NCI-H748 treated with DMSO at 0.1 percent for 48 hours (cell line): Measurements from ENCODE around the gene ZNF697.

Experiments used
- DNase-seq: peaks from one replicate; lab custom pipeline; 2025; lab: John Stamatoyannopoulos, UW

Gene ZNF697

DNA sequence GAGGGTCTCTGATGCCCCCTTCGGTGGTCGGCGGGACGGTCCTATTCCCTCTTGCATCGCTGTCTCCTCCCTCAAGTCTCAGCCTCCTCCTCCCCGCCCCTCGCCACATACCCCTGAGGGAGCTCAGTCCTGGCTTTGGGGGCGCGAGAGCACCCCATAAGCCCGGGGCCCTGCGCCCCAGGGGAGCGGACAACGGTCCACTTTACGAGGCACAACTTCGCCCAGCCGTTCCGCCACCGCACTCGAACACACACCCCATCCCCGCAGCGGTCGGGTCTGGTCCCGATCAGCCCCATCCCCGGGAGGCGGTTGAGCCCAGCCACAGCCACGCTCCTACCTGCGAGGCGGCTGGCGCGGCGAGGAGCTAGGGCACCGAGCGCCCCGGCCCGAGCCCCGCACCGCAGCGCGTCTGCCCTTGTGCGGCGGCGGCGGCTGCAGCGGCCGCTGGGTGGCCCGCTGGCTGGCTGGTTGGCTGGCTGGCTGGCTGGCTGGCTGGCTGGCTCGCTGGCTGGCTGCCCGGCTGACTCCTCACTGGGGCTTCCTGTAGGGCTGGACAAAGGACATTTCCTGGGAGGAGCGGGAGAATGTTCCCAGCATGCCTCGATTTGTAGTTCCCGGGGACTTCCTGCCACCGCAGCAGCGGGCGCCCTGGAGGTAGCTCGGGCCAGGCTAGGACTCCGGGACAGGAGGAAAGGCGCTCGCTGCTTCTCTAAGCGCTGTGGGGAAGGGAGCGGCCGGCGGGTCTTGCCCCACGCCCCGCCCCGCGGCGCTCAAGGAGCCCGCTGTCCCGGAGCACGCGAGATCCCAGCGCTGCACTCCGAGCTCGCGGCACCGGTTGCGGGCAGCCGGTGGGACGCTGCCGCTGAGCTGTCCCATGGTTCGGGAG lies at the start of gene ZNF697:
TSS of gene ZNF697 (minus strand) at position 533 of the 886 bp plus-strand sequence. CDS start 22,166 bp downstream, outside the sequence.
- DNase-seq: peak; percentile 83

DNA sequence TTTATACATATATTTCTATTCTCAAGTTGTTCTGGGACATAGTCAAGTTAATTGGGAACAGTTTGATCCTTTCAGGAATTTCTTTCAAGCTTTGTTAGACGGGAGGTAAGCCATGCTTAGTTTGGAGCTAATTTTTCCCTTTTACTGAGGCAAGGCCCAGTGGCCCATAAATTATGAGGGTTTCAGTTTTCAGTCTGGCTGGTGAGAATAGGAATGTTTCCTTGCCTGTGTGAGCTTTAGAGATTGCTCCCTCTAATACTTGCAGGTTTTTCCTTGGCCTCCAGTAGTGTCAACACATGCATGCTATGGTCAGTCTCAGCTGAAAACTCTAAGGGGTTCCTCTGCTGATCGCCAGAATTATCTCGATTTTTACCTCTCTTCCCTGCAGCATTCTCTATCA lies 49.5 kb upstream of the ZNF697 start:
- DNase-seq: no peak

DNA sequence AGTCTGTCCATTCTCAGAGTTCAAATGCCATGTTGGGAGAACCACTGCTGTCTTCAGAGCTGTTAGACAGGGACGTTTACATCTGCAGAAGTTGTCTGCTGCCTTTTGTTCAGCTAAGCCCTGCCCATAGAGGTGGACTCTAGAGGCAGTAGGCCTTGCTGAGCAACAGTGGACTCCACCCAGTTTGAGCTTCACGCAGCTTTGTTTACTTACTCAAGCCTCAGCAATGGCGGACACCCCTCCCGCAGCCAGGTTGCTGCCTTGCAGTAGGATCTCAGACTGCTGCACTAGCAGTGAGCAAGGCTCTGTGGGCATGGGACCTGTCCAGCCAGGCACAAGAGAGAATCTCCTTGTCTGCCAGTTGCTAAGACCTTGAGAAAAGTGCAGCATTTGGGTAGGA lies 48.8 kb upstream of the ZNF697 start:
- DNase-seq: peak; percentile 13

DNA sequence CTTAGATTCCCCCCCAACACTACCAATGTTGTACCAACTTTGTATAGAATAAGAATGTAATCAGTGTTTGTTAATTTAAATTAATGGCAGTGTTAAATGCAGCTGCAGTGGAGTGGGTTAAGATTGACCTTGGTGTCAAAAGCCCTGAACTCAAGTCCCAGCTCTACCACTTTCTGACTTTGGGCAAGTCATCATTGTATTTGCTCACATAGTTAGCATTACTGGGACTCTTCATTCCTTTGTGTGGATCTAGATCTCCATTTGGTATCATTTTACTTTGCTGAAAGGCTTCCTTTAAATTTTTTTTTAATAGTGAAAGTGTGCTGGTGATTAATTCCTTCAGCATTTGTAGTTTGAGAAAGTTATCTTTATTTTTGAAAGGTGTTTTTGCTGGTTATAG lies 41.4 kb upstream of the ZNF697 start:
- no peak for DNase-seq

DNA sequence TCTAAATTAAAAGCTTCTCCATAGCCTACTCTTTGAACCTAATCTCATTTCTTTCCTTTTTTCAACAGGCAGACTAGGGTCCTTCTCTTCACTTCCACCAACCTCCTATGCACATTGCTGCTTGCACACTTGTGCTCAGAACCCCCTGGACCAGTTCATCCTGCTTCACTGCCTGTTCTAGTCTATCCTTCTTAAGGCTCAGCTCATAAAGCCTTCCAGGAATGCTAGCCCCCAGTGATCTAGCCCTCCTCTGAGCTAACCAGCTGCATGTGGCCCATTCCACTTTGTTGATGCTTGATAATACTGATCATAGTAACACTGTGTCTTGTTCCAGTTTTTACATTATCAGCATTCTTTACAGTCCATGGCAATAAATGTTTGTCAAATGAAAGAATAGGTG lies 40.7 kb upstream of the ZNF697 start:
- DNase-seq: no peak

DNA sequence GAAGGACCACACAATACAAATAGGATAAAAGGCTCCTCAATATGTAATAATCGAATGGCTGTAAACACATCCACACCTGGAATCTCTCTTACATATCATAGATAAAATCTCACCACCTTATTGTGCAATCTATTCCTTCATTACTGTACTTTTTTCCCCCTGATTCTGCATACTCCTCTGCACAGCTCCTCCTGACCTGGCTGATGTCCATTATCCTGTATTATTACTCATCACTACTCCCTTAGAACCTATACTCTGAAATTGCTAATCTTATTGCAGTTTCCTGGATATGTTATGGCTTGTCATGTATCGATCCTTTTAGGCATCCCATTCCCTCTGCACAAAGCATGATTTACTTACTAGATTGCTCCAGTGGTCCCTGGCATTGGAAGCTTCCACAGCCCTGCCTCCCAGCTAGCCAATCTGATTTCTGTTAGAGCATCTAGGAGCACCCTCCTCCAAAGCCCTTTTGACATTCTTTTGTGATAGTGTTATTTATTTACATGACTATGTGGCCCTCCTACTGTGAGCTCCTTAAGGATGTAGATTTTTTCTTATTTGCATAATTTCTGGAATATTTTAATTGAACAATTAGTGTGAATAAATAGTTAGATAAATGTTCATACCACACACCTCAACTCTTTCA lies 39.5 kb upstream of the ZNF697 start:
- DNase-seq: no peak

DNA sequence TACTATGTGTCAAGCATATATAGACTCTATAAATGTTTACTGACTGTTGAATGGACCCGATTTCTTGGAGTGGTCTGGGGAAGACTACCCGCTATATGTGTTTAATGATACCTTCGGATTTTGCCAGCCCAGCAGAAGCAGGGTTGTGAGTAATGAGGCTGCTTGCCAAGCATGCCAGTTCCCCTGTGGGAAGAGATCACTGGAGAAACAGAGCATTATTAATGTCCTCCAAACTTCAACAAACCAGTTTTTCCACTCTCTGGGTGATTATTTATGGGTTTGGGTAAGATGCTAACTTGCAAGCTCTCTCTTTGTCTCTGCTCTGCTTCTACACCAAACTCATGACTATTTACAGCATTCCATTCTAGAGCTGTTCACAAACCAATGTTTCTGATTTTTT lies 38.6 kb upstream of the ZNF697 start:
- peak; percentile 54 for DNase-seq

DNA sequence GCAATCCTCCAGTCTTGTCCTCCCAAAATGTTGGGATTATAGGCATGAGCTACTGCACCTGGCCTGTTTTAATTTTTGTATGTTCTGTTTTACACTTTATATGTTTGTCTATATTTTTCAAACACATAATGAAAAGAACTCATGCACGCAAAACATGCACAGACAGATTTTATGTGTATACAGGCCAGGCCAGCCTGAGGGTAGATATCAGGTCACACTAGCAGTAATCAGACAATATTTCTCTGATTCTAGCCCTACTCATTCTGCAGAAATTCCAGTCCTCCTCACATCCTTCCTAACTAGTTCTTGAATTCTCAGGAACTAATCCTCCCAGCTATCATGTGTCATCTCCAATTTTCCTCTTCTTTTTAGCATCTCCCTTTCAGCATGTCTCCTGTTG lies 35.8 kb upstream of the ZNF697 start:
- no peak for DNase-seq

DNA sequence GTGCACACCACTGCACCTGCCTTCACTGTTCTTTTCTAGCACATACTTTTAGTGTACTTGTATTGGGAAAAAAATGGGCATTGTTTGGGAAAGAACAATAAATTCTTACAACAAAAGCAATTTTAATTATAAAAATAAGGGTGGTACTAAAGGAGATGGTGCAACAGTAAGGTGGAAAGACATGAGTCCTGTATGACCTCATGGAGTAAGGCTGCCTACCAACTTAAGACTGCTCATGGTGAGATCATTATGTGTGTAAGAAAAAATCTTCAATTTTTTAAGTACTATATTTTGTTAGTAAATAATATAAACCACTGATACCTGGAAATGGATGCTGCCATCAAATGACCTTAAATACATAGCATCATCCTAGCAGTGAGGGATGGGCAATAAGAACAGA lies 34.1 kb upstream of the ZNF697 start:
- no peak for DNase-seq

DNA sequence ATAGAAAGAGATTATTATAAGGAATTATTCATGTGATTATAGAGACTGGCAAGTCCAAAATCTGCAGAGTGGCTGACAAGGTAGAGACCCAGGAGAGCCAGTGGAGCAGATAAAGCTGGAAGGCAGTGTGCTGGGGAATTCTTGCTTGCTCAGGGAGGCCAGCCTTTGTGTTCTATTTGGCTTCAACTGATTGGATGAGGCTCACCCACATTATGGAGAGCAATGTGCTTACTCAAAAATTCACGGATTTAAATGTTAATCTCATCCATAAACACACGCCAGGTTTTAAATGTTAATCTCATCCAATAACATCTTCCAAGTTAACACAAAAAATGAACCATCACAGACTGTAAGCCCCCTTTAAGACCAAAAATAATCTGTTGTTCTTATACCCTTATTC lies 33.5 kb upstream of the ZNF697 start:
- DNase-seq: no peak

DNA sequence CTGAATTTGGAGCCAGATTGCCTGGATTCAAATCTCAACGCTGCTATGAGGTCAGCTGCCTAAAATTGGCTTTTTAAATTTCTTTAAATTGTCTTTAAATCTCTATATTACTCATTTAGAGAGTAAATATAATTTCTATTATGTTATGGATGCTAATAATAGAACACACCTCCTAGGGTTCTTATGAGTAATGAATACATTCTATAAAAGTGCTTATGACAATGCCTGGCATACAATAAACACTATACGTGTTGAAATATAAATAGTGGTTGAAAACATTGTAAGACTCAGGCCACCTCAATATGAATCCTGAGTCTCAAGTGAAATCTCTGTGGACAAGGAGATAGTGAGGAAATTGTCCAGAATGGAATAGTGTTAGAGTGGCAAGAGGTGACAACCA lies 32.7 kb upstream of the ZNF697 start:
- no peak for DNase-seq

DNA sequence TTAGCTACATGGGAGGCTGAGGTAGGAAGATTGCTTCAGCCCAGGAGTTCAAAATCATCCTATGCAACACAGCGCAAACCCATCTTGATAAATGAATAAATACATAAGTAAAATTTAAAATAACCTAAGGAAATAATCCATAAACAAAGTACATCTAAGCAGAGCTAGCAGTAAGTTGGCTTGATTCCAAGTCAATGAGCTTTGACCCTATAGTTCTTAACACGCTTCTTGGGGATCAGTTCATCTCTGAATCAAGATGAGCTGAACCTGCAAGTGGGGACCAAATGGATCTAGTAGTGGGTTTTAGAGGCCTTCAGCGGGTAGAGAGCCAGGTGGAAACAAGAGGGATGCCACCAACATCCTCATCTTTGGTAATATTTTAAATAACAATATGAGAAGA lies 32.1 kb upstream of the ZNF697 start:
- no peak for DNase-seq

DNA sequence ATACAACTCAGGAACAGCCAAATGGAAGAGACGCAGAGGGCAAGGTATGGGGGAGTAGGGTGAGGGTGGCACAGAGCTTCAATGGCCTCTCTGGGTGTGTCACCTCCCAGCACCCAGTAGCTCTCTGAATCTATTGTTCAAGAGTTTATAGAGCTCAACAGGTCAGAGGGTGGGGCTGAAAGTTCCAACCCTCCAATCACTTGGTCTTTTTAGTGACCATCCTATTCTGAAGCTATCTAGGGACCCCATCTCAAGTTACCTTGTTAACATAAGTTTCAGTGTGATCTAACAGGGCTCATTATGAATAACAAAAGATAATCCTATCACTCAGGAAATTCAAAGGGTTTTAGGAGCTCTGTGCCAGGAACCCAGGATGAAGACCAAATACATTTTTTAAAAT lies 31.2 kb upstream of the ZNF697 start:
- peak; percentile 10 for DNase-seq

DNA sequence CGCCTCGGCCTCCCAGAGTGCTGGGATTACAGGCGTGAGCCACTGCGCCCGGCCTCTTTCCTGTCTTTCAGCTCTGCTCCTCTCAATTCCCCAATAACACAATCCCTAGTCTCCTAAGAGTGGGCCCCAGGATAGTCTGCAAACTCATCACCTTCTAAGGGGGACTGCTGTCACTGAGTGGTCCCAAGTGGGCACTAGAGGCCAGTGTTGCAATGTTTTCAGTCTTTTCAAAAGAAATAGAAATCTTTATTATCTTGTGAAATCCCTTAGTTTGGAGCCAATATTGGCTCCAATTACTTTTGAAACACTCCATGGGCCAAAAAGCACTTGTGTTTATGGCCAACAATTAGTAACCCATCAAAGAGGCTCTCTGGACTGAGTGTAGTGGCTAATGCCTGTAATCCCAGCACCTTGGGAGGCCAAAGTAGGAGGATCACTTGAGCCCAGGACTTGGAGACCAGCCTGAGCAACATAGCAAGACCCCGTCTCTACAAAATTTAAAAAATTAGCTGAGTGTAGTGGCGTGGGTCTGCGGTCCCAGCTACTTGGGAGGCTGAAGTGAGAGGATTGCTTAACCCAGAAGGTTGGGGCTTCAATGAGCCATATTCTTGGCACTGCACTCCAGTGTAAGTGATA lies 28.6 kb upstream of the ZNF697 start:
- no peak for DNase-seq

DNA sequence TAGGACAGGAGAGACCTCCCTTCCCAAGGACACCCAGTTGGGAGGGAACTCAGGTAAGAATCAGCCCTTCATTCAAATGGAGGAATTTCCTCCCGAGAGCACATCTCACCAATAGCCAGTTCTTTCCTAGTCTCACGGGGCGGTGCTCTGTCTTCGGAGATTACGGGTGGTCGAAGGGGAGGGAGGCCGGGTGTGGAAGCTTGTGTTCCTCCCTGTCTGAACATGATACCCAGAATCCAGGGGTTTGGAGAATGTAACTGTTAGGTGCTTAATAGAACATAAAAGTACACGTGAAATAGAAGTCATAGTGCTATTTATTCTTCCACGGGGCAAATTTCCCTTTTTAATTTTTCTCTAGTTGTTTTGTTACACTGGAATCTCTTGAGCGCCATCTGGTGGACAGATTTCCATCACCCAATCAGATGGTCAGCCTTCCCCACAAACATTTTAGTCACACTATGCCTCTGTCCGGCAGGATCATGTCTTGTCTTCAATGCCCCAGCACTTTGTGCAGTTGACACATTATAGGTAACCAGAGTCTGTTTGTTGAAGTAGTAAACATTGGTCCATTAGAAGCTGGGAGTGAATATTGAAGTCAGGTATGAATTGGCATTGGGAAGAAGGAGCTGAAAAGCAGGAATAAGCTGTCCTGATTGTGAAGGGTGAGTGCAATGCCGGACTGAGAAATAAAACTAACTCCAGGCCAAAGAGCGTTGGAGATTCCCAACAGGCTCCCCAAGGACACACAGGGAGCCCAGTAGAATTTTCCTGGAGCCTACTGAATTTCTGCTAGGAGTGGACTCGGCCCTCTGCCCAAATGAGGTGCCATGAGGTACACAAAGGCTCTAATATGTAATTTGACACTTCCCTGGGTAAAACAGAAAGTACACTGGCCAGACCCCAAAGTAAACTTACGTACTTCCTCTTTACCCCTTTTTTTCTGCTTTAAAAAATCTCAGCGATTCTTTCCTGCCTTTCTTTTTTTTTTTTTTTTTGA lies 27.6 kb upstream of the ZNF697 start:
- DNase-seq: peak; percentile 64

DNA sequence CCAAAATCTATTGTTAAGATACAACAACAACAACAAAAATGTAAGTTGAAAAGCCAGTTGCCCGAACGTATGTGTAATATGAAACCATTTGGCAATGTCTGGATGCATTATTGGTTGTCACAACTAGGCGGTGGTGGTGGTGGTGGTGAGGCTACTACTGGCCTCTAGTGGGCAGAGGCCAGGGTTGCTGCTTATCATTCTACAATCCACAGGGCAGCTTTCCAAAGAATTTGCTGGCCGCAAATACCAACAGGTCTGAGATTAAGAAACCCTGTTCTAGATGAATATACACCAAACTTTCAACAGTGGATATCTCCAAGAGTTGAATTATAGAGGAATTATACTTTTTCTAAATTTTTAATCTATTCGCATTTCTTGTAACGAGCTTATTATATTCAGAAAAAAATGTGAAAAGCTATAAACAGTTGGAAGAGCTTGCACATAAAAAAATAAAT lies 26.8 kb upstream of the ZNF697 start:
- no peak for DNase-seq

DNA sequence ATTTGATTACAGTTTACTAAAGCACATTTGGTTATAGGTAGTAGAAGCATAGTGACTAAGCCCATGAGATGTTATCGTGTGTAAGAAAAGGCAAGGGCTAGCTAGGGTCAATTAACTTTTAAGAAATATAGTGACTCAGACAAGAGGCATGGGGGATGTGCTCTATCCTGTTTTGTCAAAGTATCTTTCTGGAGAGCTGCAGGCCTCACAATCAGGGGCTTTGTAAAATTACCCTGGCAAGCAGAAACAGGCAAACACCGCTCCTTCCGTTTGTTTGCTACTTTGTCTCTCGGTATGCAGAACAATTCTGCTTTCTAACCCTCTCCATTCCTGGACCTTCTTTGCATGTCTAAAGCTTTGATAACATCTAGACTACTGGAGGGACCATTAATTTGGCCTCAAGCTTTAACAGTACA lies 26.1 kb upstream of the ZNF697 start:
- no peak for DNase-seq

DNA sequence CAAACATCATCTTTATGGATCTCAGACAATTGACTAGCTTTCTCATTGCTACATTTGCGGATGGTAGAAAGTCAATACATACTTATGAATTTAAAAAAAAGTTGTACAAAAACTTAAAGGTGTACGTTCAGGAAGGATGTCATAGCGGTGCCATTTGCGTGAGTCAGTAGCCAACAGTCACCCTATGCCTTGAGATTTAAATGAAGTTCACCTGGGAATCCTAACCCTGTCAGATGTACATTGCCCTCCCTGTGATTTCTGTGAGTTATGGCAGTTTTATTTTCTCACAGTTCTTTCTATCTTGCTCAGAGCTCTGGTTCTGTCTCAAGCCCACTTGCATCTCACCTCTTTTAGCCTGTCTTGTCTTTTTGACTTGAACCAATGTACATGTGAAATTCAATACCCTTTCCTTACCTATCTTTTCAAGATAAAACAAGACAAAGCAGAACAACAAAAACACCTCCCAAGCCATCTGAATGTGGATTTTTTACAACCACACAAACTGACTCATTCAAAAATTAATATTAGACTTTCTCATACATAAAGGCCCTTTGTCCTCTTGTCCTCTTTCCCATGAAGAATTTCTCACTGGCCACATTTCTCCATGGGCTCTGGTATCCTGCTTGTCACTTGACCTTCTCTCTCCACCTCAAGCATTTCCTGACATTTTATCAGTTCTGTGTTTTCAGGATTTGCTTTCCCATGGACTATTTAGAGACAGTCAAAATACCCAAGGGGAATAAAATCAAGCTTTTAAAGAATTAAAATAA lies 25.3 kb upstream of the ZNF697 start:
- no peak for DNase-seq

DNA sequence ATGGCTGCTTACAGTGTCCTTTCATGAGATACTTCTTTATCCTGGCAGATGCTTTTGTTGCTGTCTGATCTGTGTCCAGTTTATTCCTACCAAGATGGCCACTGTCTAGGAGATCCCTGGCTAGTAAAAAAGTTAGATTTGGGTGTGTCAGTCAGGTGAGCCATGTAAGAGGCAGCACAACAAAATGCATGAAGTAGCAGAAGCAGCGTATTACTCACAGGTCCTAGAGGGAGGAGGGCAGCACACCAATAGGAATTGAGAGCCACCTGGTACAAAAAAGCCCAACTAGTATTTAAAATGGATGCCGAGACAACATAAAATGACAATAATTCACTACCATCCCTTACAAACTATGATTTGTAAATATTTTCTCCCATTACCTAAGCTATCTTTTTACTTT lies 22.8 kb upstream of the ZNF697 start:
- no peak for DNase-seq

DNA sequence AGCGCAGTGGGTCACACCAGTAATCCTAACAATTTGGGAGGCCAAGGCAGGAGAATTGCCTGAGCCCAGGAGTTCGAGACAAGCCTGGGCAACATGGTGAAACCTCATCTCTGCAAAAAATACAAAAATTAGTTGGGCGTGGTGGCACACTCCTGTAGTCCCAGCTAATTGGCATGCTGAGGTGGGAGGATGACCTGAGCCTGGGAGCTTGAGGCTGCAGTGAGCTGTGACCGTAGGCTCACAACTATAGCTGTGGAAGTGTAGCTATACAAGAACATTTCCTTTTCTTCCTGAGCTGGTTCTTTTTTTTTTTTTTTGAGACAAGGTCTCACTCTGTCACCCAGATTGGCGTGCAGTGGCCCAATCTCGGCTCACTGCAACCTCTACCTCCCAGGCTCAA lies 19.1 kb upstream of the ZNF697 start:
- DNase-seq: no peak

DNA sequence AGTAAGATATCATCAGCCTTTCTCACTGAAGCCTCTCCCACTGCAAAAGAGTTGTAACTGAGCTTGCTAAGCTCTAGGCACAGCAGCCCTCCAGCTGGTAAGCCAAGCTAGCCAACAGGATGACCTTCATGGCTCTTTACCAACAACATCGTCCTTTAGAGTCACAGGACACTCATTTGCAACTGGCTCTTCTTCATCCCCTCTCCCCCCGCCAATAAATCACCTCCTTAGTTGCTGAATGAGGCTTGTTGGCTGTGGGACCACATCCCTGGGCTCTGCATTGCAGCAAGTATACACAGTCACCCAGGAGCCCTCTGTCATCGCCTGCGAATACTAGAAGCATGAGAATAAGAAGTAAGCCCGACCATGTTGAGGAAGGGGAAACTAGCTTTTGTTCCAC lies 16.0 kb upstream of the ZNF697 start:
- no peak for DNase-seq
